Hematopoietic multipotent progenitor cell treated with erythropoietin and hydrocortisone succinate and interleukin-3 and kit ligand, for 15 days (in vitro differentiated cells): ENCODE data around the gene KIF16B.

Source experiments
- DNase-seq: peaks from one replicate; pipeline ENCODE4 v3.0.0-alpha.2; 2015; ENCODE audit warnings: low spot score

Gene KIF16B

DNA sequence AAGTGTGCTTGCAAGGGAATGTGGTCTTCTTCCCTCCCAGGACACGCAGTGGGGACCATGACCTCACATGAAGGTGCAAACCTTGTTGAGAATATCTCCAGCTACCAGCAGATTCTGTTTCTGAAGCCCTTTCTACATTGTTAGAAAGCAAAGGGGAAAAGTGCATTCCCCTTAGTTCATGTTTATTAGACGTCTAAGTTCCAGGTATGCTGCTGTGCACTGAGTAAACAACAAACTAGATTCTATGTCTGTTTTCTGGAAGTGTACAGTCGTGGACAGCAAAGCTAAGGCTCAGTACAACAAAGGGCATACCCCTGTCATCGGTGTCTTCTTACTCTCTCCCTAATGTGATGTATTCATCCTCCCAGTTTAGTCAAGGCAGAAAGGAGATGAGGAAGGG, 178.5 kb downstream of the KIF16B start:
- no peak for DNase-seq

DNA sequence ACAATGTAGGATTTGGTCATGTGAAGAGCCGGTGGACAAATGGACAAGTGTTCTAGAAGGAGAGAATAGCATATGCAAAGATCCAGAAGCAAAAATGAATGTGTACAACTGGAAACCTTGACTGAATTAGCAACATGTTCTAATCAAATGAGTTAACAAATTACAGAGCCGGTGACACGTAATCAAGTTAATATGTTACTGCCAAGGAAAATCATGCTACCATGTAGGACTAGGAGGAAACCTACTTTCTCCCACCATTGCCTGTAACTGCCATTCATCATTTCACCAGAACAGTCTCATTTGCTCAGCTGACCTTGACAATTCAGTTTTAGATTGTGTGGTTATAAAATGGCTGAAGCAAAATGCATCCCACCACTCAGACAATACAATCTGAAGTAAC, 179.4 kb downstream of the KIF16B start:
- no peak for DNase-seq

DNA sequence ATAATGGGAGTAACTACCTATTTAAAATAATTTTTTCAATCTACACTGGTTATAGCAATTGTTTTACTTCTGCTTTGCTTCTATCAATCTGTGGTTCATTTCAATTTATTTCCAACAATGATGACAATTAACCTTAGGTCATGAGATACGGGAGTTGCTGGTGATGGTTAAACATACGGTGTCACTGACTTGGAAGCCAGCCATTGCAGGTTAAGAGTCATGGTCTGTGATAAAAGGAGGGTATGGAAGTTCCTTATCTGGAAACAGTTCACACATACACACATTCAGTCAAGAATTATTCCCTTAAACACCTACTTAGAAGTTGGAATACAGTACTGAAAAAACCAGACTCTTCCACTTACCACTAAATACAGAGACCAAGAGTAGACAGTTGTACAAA, 180.0 kb downstream of the KIF16B start:
- DNase-seq: no peak

DNA sequence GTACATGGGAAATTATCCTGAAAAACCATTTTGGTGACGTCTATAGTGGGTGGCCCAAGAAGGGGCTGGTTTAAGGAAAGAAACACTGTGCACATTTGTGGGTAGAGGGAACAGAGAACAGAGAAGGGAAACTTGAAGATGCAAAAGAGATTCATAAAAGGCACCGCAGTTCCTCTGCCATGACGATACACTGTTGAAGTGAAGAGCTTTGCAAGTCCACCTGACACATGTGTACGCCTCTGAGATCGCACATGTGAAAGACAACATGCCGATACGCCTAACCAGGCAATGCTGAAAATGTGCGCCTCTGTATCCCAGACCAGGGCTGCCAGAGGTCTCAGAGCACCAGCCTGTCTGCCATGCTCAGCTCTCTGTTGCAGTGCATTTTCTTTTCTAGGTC, 180.9 kb downstream of the KIF16B start:
- no peak for DNase-seq

DNA sequence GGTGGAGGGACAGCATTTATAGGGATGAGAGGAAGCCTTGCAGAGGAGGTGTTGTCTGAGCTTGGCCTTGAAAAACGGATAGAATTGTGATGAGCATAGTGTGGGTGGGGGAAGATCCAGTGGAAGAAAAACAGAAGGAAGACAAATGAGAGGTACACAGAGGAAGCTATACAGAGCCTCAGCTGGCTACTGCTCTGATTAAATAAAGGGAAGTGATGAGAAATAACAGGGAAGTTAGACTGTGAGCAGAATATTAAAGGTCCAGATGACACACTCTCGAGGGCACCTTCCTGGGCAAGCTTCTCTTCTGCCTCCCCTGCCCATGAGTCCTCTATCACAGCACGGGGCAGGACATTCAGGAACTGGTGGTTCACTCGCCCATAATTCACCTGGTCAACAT, 182.3 kb downstream of the KIF16B start:
- DNase-seq: no peak

DNA sequence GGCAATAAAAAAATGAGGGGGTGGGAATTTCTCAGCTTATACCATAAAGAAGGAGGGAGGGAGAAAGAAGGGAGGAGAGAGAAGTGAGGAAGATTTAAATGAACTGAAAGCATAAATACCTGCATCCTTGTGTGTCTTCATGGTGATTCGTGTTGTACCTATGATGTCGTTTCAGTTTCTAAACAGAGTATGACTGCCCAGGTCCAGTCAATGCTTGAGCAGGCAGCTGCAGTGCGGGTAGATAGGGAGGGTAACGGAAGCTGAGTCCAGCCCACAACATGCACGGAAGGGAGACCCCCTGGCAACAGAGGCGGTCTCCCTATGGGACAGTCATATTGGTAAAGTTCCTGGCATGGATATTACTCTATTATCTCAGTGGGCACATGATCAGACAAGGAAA, 184.5 kb downstream of the KIF16B start:
- no peak for DNase-seq

DNA sequence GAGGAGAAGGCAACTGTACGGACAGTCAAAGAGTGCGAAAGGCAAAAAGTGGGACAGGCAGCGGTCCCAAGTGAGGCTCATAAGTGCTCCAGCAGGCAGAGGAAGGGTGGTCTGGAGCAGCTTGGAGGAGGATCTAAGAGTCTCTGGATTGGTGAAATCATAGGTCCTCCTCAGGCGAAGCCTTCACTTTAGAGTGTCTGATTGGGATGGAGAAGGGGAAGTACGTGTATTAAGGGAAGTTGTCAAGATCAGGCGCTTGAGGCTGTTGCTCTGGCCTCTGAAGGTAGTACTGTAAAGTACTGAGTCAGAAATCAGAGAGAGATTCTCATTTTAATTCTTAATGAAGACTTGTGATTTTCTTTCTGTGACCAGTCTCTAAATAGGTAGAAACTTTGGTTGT, 185.6 kb downstream of the KIF16B start:
- DNase-seq: no peak

DNA sequence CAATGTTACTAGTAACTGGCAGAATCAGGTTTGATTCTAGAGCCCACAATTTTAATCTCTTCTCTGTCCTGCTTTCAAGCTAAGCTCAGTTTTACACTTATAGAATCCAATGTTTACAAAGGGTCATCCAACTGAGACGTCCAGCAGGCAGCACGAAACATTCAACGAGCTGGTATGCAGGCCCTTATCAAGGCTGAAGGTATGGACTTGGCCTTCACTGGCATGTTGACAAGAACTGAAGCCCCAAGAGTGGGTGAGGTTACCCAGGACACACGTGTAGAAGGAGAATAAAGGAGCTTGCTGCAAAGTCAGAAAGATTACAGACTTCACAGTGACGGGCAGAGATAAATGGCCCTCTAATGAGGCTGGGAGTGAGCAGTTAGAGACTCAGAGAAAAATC, 187.4 kb downstream of the KIF16B start:
- DNase-seq: no peak

DNA sequence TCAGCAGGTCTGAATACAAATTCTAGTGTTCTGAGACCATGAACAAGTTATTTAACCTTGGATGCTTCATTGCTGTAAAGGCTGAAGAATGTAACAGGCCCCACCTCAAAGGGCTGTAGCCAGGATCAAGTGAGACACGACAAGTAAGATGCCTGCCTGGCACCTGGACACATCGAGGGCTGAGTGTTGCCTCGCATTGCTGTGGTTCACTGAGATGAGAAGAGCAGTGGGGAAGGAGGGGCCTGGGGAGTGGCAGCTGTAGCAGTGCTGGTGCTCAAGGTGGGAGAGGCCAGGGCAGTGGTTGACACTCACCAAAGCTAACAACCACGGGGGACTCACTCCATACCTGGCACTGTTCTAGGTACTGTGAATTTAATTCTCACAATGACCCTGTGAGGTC, 187.8 kb downstream of the KIF16B start:
- DNase-seq: no peak

DNA sequence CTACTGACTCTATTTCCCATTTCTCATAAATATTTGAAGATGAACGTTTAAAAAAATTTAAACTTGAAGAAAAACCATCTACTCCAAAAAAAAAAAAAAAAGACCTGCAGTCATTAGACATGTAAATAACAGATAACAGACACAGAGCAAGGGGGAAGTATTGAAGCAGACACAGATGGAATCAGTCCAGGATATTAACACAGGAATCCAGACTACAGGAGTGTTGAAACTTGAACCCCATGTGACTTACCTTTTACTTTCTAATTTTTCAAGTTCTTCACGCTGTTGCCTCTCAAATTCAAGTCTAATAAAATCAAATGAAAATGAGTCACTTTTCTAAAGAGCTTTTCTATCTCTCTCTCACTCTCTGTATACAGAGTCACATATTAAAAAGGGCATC, 191.8 kb downstream of the KIF16B start:
- DNase-seq: no peak

DNA sequence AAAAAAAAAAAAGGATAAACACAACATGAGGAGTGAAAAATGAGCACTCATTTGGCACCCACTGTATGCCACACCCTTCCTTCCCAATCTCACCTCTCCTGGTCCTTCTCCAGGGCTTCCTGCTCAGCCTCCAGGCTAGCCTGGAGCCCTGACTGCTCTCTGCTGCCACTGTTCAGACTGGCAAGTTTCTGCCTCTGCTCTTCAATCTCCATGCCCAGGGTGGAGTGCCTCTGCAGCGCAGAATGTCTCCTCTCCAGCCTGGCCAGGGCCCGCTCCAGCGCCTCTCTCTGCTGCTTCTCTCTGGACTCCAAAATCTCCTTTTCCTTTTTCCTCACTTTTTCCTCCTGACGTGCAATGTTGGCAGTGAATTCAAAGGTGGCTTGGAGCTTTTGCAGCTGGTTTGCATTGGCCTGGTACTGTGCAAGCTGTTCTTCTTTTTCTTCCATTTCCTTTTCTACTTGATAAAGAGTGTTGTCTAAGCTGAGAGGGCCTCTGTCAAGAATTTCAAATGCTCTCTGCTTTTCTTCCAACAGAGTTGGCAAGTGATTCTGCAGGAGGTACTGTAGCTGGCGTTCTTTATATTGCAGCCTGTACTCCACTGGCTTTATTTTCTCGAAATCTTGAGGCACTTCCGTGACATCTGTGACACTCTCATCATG, 194.4 kb downstream of the KIF16B start:
- DNase-seq: no peak

DNA sequence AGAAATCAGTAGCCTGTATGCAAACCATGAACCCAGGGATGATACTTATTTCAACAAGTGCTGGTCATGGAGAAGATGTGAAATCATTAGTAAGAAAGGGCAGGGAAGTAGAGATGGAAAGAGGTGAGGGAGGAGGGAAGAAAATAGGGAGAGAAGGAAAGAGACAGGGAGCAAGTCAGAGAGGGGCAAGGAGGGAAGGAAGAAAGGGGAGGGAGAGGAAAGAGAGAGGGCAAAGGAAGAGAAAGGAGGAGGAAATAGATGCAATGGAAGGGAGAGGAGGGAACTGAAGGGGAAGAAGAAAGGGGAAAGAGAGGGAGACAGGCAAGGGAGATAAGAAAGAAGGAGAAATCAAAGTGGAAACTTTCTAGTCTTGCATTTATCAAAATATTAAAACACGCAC, 195.1 kb downstream of the KIF16B start:
- DNase-seq: no peak

DNA sequence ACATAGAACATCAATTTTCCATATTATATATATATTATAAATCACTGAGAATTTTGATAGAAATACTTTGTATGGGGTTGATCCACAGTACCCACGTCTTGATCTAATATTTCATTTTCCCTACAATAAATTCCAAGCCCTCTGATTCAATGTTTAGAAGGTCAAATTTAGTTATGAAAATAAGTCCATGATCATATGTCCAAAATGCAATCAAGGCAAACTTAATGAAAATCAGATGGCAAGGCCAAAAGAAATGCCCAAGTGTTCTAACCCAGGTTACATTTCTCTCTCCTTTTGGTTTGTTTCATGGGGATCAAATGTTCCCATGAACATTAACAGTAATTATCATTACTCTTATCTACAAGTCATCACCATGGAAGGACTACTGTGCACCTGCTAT, 203.8 kb downstream of the KIF16B start:
- DNase-seq: no peak

DNA sequence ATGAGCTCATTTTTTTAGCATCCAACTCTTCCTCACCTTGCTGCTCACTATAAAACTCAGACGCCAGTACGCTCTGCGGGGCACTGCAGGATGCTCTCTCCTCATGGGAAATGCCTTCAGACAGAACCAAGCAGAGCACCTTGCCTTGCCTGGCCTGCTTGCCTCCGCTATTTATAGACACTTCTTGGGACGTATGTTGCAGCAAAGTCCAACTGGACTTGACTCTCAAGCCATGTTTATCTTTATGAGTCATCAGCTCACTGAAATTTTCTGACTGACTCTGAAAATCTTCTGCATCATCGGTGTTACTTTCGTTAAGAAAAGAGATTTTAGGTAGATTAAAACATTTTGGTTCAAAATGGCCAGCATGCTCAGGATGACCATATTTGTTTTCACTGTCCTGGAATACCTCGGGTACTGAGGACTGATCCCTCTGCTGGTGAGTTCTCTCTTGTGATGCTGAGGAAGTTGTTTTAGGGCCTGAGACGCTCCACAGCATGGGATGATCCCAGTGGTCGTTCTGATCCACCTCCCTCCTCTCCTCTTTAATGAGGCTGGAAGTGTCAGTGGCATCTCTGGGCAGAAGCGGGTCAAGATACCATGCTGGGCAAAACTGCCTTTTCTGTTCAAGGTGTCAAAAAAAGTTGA, 204.5 kb downstream of the KIF16B start:
- DNase-seq: no peak

DNA sequence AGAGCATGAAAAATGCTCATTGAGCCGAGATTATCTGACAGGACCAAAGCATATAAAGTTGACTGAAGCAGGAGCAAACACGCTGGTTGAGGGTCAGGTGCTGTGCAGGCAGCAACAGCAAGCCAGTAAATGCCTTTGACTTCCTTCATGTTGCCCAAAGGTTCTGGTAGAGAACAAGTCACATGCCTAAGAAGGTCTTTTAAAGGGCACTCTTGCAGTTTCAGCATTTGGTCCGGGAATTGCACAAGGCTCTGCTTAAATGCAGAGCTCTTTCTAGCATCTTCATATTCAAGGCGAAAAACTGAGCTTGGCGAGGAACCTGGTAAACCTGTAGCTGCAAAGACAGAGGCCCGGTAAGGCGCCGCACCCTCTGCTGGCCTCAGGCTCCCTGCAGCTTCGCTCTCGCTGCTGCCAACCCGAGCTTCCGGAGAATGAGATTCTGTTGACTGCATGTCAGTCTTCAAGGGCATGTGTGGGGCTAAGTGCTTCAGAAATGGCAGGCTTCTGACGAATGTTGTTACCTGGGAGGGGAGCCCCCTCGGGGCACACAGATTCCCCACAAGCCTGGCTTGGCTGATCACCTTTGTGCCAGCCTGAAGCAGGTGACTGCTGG, 205.2 kb downstream of the KIF16B start:
- DNase-seq: no peak

DNA sequence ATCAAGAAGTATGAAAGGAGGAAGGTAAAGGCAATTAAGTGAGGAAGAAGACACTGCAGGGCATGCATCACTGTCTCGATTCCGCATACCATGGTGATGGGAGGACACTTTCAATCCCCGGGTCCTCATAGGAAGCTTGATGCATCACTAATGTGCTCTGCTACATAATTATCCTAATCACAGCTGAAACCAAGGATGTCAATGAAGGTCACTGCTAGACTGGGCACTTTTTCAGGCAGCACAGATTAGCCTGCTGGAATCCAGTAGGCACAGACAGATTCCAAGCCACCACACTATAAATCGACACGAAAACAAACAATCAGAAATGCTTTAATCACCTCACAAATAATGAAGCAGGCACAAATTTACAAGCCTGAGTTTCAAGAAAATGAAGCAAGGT, 206.7 kb downstream of the KIF16B start:
- no peak for DNase-seq

DNA sequence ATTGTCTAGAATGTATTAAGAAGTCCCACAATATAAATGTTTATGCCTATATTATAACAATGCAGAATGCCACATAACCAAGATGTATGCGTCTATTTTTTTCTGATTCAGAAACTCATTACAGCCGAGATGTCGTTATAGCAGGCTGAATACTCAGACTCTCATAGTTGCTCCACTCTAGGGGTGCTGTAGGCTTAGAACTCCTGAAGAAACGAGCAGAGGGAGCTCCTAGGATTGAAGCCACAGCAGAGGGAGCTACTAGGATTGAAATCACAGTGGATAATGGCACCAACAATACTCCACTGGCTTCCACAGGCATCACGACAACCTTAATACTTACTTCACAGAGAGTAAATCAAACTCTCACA, 208.9 kb downstream of the KIF16B start:
- DNase-seq: no peak

DNA sequence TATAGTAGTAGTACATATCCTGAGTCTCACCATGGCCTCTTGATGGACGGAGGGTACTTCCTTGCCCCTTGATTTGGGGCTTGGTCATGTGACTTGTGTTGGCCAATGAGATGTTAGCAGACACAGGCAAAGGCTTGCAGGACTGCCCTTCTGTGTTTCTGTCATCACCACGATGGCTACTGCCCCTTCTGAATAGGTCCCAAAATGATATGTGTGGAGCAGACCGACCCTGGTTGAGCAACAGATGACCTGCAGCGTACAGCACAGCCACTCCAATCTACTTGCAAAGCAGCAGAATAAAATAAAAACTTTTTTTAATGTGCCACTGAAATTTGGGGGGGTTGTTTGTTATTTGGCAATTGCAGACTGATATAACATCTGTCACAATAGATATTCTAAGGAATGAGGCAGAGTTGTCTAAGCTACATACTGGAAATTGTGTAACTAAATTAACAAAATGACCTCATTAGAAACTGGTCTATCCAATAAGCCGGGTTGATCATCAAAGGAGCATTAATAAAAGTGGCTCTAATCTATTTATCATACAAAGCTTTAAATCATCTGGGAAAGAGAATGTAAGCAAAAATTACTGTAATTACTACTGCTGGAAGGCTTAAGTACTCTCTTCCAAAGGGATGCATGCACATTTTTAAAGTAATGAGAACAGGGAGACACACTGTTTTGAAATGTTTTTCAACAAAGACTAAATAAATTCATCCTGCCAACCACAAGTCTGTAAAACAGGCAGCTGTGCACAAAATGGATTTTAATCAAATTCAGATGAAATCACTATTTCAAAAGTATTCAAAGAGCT, 209.5 kb downstream of the KIF16B start:
- no peak for DNase-seq

DNA sequence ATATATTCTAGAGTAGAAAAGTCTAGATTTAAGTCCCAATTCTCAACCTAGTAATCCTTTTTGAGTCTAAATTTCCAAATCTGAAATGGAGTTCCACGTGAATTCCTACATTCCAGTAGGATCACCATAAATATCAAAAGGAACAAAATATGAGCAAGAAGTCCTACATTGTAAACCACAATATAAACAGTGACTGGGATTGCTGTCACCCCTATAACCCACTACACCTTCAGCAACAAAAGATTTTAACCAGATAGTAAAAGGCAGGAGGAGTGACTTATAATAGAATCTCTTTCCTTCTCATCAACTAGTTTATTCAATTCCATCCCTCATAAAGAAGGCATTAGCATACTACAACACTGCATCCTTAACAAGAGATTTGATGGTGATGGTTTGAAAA, 210.6 kb downstream of the KIF16B start:
- no peak for DNase-seq

DNA sequence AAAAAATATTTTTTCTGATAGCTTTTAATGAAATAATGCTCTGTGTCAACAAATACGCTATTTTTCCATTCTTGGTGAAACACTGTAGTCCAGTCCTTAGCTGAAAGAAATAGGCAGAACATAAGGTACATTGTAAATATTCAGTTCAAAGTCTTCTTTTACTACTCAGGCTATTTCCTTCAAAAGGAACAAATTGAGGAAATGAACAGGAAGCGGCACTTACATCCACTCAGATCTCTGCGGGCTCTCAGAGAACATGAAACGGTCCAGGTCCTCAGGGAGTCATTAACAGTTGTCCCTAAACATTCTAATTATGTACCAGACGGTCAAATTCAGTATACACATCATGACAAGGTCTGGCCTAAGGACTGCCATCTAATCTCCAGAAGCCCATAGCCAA, 212.6 kb downstream of the KIF16B start:
- no peak for DNase-seq

DNA sequence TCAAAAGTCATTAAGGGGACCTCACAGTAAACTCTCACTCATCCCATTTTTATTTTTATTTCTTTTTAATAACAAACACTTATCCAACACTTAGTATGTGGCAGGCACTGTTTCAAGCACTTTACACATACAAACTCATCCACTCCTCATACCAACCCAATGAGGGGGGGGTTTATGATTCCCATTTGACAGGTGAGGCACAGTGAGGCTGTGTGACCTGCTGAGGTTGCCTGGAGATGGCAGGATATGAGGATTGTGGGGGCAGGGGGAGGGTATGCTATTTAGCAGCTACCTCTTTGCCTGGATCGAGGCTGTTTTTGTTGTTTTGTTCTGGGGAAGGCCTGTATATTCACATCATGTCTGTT, 219.8 kb downstream of the KIF16B start:
- no peak for DNase-seq

DNA sequence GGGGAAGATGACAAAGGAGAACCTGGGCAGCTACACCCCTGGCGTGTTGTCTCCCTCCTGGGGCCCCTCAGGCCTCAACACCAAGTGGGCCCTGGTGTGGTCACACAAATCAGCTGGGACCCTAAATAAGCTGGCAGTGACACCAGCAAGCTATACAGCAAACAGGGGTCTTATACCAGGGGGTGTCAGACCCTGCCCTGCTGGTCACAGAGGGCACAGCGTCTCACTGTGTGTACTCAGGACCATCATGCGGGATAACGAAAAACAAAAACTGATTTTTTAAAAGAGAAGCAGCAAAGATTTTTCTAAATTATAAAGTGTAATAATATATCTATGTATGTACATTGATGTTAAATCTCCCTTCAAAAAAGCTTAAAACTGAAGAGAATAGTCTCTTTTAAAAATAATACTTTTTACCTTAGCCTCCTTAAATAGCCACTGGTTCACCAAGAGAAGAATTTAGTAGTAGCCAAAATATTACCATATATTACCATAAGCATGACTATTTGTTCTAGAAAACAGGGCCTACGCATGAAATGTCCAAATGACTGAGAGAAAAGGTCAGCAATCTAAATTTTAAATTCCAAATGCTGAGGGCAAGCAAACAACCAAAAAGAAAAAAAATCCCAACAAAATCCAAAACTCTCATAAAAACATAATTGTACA, 220.4 kb downstream of the KIF16B start:
- no peak for DNase-seq

DNA sequence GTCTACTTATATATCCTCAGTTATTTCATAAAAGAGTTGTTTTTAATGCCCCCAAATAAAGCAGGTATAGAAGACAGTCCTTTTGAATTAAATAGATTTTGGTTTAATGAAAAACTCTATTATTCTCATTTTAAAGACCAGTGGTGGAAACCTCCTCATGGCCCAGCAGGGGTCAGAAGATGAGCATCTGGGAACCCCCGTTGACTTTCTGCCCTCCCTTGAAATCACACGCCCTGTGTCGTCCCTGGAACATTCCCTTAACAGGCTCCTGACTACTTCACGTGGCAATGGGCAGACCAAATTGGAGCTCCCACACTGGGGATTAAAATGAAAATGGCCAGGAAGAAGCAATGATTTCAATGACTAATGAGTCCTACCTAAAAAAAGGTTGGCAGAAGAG, 220.9 kb downstream of the KIF16B start:
- DNase-seq: no peak
